GM18498 (cell line): Measurements from ENCODE around the gene SMIM44.
"Not testable (repeated sequence)": the region's sequence is repeated elsewhere in the genome, so short reads cannot be mapped to it uniquely, and the experiment has no call there.

Experiments
- ATAC-seq: cut with Tn5 transposase; IDR thresholded peaks from one replicate; pipeline ENCODE4 v1.9.1; 2021; ENCODE audit warnings: mild to moderate bottlenecking, moderate library complexity; ENCODE audit not compliant: unreplicated experiment

The SMIM44 gene

GRCh38 chr19:3459089-3459881 lies 24.0 kb downstream of the SMIM44 start:
- no peak for ATAC-seq

GRCh38 chr19:3458229-3459088 lies 24.8 kb downstream of the SMIM44 start:
- no peak for ATAC-seq

GRCh38 chr19:3457528-3458228 lies 25.6 kb downstream of the SMIM44 start:
- no peak for ATAC-seq

GRCh38 chr19:3456925-3457527 lies 26.2 kb downstream of the SMIM44 start:
- ATAC-seq: no peak

GRCh38 chr19:3455960-3456601 lies 27.2 kb downstream of the SMIM44 start:
- ATAC-seq: no peak

GRCh38 chr19:3455393-3455955 lies 27.8 kb downstream of the SMIM44 start:
- ATAC-seq: no peak

- ATAC-seq: no peak
These were observed 28.4 kb downstream of the SMIM44 start for GRCh38 chr19:3454656-3455392.

GRCh38 chr19:3453840-3454239 lies 29.4 kb downstream of the SMIM44 start:
- no peak for ATAC-seq

- not testable (repeated sequence) for ATAC-seq
These were observed 30.4 kb downstream of the SMIM44 start for GRCh38 chr19:3452942-3453214.

- no peak for ATAC-seq
These were observed 30.9 kb downstream of the SMIM44 start for GRCh38 chr19:3452171-3452941.

GRCh38 chr19:3451451-3451866 lies 31.8 kb downstream of the SMIM44 start:
- no peak for ATAC-seq

GRCh38 chr19:3450796-3451411 lies 32.3 kb downstream of the SMIM44 start:
- ATAC-seq: no peak

- ATAC-seq: no peak
These were observed 34.5 kb downstream of the SMIM44 start for GRCh38 chr19:3448616-3449334.

- ATAC-seq: not testable (repeated sequence)
These were observed 36.6 kb downstream of the SMIM44 start for GRCh38 chr19:3446657-3447056.

GRCh38 chr19:3444695-3445234 lies 38.5 kb downstream of the SMIM44 start:
- no peak for ATAC-seq

GRCh38 chr19:3443840-3444694 lies 39.2 kb downstream of the SMIM44 start:
- ATAC-seq: no peak
